Measurements from ENCODE around the gene KLRG1.

KLRG1 gene

DNA sequence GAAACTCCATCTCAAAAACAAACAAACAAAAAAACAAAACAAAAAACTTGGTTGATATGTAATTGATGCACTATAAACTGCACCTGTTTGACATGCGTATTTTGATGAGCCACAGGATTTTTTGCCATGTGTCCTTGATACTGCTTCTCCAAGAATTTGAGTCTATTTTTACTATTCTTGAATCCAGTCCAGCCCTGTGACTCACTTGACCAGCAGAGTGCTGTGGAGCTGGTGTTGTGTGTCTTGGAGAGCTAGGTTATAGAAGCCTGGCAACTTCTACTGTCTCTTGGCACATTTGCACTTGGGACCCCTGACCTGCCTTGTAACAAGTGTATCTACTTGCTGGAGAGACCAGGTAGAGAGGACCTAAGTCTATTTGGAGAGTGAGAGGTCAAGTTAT, 52.0 kb downstream of the KLRG1 start:
- DNase-seq (ENCODE audit: low read depth): no peak

DNA sequence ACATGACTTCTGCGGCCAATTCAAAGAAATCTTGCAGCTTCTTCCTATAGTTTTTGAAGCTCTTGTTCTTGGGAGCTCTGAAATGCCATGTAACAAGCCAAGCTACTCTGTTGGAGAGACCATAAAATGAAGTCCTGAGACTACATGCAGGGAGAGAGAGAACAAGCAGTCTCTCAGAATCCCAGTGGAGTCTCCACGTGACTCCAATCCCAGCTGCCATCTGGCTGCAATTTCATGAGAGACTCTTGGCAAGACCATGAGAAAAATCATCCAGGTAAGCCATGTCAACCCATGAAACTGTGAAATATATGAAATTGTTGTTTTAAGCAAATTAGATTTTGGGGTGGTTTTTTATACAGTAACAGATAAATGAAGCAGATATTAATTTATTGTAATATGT, 54.4 kb downstream of the KLRG1 start:
- no peak for DNase-seq (ENCODE audit: low read depth)

DNA sequence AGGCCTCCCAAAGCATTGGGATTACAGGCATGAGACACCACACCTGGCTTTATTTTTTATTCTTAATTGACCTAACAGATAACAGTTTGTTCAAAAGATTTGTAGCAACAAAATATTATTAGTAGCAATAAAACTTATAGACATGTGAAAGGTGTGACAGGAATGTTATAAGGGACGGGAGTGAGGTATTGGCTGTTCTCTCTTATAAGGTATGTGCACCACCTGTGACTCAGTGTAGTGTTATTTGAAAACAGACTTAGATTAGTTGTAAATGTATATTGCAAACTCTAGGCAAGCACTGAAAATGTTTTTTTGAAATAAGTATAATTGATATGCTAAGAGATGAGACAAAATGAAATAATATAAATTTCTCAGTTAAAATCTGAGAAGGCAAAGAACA, 57.8 kb downstream of the KLRG1 start:
- no peak for DNase-seq (ENCODE audit: low read depth)

DNA sequence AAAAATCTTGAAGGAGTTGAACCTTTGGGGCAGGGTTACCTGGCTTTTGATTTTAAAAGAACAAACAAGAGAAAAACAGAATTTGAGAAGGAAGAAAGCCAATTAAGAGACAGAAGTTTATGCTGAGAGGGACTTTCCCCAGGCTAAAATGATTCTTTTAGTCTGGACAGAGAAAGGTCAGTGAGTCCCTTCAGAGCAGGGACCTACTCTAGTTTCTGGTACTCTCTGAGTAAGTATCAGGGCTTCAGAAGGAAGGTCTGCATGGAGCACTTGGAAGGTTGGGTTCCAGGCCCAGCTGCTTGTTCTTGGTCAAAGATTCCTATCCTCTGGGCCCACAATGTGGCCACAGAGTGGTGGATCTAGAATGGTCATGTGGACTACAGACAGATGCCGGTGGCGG, 59.6 kb downstream of the KLRG1 start:
- DNase-seq (ENCODE audit: low read depth): no peak

DNA sequence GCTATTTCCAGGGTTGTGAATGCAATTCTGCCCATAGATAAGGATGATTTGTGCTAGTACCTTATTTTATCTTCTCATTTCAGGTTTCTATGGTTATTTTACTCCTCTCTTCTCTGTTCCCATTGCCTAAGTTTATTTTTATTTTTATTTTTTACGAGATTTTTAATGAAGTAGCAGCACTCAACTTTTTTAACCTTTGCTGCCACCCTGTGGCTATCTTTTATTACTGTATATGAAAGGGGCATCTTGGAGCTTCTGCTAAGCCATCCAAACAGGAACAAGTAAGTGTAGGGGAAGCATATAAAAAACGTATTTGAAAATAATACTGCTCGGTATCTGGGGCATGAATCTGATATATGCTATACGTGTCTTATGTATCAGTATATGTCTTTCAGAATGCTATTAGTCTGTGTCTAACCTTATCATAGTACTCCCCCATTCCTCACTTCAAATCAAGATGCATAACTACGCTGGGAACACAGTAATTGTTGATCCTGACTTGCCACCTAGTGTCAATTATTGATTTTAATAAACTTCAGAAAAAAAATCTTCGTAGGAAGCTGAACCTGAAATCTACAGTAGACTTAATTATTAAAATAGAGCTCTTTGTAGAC, 60.3 kb downstream of the KLRG1 start:
- DNase-seq (ENCODE audit: low read depth): no peak

DNA sequence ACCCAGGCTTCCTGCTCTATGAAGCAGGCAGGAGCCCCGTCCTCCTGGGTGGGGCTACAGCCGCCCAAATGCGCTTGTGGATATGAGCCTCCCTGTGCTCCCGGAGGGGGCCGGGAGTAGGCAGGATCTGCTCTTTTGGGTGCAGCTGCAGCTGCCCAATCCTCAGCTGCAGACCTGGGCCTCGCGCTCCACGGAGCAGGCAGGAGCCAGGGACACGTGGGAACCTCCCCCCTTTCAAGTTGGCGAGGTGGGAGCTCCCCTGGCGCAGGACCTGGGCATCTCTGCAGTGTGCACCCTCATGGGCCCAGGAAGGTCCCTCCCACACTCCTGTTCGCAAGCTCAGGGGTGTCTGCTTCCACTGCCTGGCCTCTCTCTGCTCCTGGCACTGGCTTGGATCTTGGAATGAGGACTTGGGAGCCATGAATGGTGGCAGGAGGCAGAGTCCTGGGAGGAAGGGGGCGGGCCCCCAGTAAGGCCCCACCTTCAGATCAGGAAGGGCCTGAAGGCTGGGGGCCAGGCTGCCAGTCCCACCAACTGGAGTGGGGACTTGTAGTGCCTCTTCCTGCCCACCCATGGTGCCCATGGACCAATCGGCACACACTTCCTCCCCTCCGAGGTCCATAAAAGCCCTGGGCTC, 61.3 kb downstream of the KLRG1 start:
- no peak for DNase-seq (ENCODE audit: low read depth)

DNA sequence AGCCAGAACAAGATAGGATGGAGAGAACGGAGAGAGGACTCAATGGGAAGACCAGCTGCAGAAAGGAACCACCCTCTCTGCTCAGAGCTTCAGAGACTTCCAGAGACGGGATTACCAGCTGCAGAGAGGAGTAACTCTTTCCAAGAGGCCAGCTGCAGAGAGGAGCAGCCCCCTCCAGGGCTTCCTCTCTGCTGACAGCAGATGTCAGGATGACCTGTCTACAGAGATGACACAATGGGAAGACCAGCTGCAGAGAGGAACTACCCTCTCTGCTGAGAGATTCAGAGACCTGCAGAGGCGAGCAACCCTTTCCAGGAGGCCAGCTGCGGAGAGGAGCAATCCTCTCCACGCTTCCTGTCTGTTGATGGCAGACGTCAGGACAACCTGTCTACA, 61.8 kb downstream of the KLRG1 start:
- DNase-seq (ENCODE audit: low read depth): no peak

DNA sequence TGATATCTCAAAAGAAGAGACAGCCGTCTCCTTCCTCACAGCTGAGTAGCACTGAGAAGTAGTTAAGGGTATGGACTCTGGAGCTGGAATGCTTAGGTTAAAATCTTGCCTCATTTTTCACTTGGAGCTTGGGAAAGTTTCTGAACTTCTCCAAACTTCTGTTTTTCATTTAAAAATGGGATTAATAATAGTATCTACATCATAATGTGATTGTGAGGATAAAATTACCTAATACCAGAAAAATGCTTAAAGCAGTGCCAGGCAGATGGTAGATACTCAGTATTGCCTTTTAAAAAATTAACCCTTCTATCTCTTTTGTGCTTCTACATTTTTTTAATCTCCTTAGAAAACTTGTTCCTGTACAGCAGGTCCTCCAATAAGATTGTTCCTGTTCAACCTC, 63.3 kb downstream of the KLRG1 start:
- no peak for DNase-seq (ENCODE audit: low read depth)
